Memory B cell (primary cell): ENCODE data around the gene PNMA8A.
"Not testable (repeated sequence)": the region's sequence is repeated elsewhere in the genome, so short reads cannot be mapped to it uniquely, and the experiment has no call there.

Experiments
- ATAC-seq: fragments of 150-1000 bp; cut with Tn5 transposase; 2 replicates; pipeline ENCODE4 v1.10.0; 2021; ENCODE audit warnings: low read depth, mild to moderate bottlenecking, moderate library complexity
- DNase-seq, 2 donors: peaks; one replicate each; pipeline ENCODE4 v3.0.0; 2022; ENCODE audit warnings: low spot score in 2 of 2
- H3K27ac Mint-ChIP-seq: one replicate; pipeline ENCODE4 v1.8.0; 2022; ENCODE audit warnings: mild to moderate bottlenecking, moderate library complexity, mixed read lengths
- H3K27me3 Mint-ChIP-seq: one replicate; pipeline ENCODE4 v1.8.0; 2022; ENCODE audit warnings: mixed read lengths
- H3K36me3 Mint-ChIP-seq: one replicate; pipeline ENCODE4 v1.8.0; 2022; ENCODE audit warnings: mild to moderate bottlenecking, mixed read lengths
- H3K4me1 Mint-ChIP-seq: one replicate; pipeline ENCODE4 v1.8.0; 2022; ENCODE audit warnings: mixed read lengths
- H3K4me3 Mint-ChIP-seq: one replicate; pipeline ENCODE4 v1.8.0; 2022; ENCODE audit warnings: mild to moderate bottlenecking, moderate library complexity, mixed read lengths
- H3K9me3 Mint-ChIP-seq: one replicate; pipeline ENCODE4 v1.8.0; 2022; ENCODE audit warnings: mixed read lengths

Gene PNMA8A

DNA sequence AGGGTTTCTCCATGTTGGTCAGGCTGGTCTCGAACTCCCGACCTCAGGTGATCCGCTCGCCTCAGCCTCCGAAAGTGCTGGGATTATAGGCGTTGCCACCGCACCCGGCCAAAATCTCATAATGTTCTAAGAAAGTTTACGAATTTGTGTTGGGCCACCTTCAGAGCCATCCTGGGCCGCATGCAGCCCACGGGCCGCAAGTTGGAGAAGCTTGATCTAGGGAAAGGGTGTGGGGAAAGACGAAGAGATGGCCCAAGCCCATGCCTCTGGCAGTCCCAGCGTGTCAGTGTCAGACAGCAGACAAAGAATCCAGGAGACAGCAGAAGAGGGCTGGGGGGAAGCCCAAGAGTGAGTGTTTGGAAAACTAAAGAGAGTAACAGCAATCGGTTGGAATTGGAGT lies 25.3 kb downstream of the PNMA8A start:
- Mint-ChIP-seq H3K27me3 (peaks cover 6% of the 10 kb centered on the region), H3K27ac (no peak overlapping the region), H3K9me3 (peaks cover 6% of the 10 kb centered on the region), H3K4me1 (peaks cover 4% of the 10 kb centered on the region), H3K36me3 (peaks cover 2% of the 10 kb centered on the region), H3K4me3 (no peak overlapping the region)
- no peak for DNase-seq
- ATAC-seq = no peak

- Mint-ChIP-seq H3K27me3 (peaks cover 5% of the 10 kb centered on the region), H3K4me1 (peaks cover 4% of the 10 kb centered on the region), H3K36me3 (no peaks in the 10 kb centered on the region), H3K4me3 (no peak overlapping the region), H3K9me3 (no peaks in the 10 kb centered on the region), H3K27ac (no peak overlapping the region)
- ATAC-seq = no peak
- DNase-seq = no peak
Observed at GRCh38 chr19:46442808-46443450, 28.4 kb downstream of the PNMA8A start.

DNA sequence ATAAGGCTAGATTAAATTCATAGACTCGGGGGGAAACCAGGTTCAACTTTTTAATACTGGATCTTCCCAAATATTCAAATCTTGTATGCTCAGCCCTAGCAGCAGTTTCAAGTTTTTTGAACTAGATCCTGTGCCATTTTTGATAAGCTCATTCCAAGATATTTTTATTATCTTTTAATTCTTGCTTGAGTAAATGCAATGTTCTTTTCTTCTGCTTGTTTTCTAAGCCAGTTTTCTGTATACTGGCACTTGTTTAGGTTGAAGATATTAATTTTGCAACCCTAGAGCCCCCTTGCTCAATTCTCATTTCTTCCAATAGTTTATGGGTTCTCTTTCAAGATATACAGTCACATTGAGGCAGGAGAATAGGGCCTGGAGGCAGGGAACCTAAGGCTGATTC lies 29.5 kb downstream of the PNMA8A start:
- no peak for ATAC-seq
- DNase-seq = no peak

GRCh38 chr19:46435689-46436088 lies 35.7 kb downstream of the PNMA8A start:
- H3K27me3 Mint-ChIP-seq = peaks cover 12% of the 10 kb centered on the region
- not testable (repeated sequence) for H3K9me3 Mint-ChIP-seq, DNase-seq, H3K4me3 Mint-ChIP-seq, ATAC-seq, H3K4me1 Mint-ChIP-seq, H3K27ac Mint-ChIP-seq, H3K36me3 Mint-ChIP-seq

More for the DNA sequence above, 29.5 kb downstream of the PNMA8A start:
- H3K4me1 Mint-ChIP-seq = peaks cover 4% of the 10 kb centered on the region
- H3K27me3 Mint-ChIP-seq = peaks cover 5% of the 10 kb centered on the region
- H3K9me3 Mint-ChIP-seq = no peaks in the 10 kb centered on the region
- no peaks in the 10 kb centered on the region for H3K36me3 Mint-ChIP-seq
- no peak overlapping the region for H3K4me3 Mint-ChIP-seq
- no peak overlapping the region for H3K27ac Mint-ChIP-seq

DNA sequence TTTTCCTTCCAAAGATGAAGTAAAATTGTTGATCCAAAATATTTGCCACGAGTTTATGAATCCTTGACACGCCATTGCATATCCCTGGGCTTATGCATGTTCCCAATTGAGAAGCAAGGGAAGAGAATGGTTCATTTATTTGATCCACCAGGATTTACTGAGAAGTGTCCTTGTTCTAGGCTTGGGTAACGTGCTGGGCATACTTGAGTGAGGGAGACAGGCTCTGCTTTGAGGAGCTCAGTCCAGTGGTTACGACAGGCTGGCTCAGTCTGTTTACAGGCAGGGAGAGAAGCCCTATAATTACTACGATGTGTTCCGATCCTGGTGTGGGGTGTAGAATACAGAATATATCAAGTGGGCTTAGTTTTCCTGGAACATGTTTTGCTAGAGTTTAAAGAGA lies 36.4 kb downstream of the PNMA8A start:
- H3K27me3 Mint-ChIP-seq = peaks cover 17% of the 10 kb centered on the region
- H3K4me3 Mint-ChIP-seq = no peak overlapping the region
- no peaks in the 10 kb centered on the region for H3K4me1 Mint-ChIP-seq
- no peaks in the 10 kb centered on the region for H3K9me3 Mint-ChIP-seq
- H3K27ac Mint-ChIP-seq = no peak overlapping the region
- no peak for ATAC-seq
- H3K36me3 Mint-ChIP-seq = no peaks in the 10 kb centered on the region
- DNase-seq = no peak

DNA sequence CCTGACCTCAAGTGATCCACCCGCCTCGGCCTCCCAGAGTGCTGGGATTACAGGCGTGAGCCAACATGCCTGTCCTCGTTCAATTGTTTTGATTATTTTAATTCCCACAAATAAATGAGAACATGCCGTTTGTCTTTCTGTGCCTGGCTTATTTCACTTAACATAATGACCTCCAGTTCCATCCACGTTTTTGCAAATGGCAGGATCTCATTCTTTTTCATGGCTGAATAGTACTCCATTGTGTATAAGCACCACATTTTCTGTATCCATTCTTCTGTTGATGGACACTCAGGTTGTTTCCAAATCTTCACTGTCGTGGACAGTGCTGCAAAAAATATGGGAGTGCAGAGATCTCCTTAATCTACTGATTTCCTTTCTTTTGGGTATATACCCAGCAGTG lies 37.9 kb downstream of the PNMA8A start:
- not testable (repeated sequence) for H3K4me3 Mint-ChIP-seq, DNase-seq, H3K27ac Mint-ChIP-seq, H3K4me1 Mint-ChIP-seq, H3K9me3 Mint-ChIP-seq, ATAC-seq, H3K36me3 Mint-ChIP-seq
- H3K27me3 Mint-ChIP-seq = peaks cover 28% of the 10 kb centered on the region

- H3K4me1 Mint-ChIP-seq = peaks cover 13% of the 10 kb centered on the region
- H3K27me3 Mint-ChIP-seq = peaks cover 38% of the 10 kb centered on the region
- H3K27ac Mint-ChIP-seq = no peak overlapping the region
- no peaks in the 10 kb centered on the region for H3K36me3 Mint-ChIP-seq
- no peaks in the 10 kb centered on the region for H3K9me3 Mint-ChIP-seq
- DNase-seq (no peak), ATAC-seq (no peak)
- no peak overlapping the region for H3K4me3 Mint-ChIP-seq
Observed at GRCh38 chr19:46431824-46432223, 39.5 kb downstream of the PNMA8A start.

DNA sequence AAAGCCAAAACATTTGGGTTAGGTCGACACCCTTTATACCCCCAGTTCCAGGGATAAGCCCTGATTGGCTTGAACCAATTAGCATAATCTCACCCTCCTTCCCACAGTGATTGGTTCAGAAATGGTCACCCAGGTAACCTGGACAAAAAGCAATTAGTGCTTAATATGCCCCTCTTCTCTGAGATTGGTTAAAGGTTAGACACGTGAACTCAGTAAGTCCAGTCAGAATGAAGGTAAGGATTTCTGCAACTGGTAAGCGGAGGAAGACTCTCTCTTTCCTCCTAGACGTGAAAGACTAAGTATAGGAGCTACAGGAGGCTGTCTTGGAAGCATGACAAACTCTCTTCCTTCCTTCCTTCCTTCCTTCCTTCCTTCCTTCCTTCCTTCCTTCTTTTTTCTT lies 41.4 kb downstream of the PNMA8A start:
- Mint-ChIP-seq H3K27me3 (peaks cover 41% of the 10 kb centered on the region), H3K36me3 (no peaks in the 10 kb centered on the region), H3K4me1 (peaks cover 21% of the 10 kb centered on the region), H3K9me3 (no peaks in the 10 kb centered on the region), H3K27ac (no peak overlapping the region), H3K4me3 (no peak overlapping the region)
- no peak for ATAC-seq
- DNase-seq = no peak

- Mint-ChIP-seq H3K27ac (peak within 1 kb of the TSS; percentile 72), H3K27me3 (peaks cover 37% of the 10 kb centered on the region), H3K9me3 (no peaks in the 10 kb centered on the region), H3K4me1 (peaks cover 21% of the 10 kb centered on the region), H3K4me3 (peak within 1 kb of the TSS; percentile 75), H3K36me3 (no peaks in the 10 kb centered on the region)
- DNase-seq = no peak
- peak; percentile 72 for ATAC-seq
Observed at GRCh38 chr19:46428239-46429135, 42.9 kb downstream of the PNMA8A start, which contains the start of gene PNMA8C. PNMA8C (minus strand) TSS chr19:46428936; CDS start chr19:46428359, 577 bp downstream.

DNA sequence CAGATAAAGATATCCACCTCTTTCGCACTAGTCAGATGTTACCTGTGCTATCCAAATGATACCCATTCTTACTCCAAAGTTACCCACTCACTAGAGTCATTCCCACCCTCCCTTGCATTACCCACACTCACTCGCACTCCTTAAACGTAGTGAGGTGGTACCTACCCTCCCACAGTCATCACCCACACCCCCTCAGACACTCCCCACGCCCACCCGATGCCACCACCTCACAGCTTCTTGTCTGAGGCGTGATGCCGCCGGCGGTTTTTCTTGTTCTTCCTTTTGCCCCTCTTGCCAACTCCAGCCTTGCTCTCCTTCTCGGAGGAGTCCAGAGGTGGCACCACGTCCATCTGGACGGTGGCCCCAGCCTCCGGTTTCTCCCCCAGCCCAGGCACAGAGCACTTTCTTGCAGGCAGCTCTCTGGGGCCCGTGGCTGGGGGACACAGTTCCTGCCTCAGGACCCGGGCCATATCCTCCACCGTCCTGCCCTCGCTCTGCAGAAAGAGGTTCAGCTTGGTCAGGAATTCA lies 43.8 kb downstream of the PNMA8A start:
- ATAC-seq = no peak
- Mint-ChIP-seq H3K27ac (no peak overlapping the region), H3K4me3 (no peak overlapping the region)

GRCh38 chr19:46426506-46427162 lies 44.7 kb downstream of the PNMA8A start:
- Mint-ChIP-seq H3K9me3 (no peaks in the 10 kb centered on the region), H3K36me3 (no peaks in the 10 kb centered on the region), H3K4me3 (peak overlapping the region; percentile 58), H3K27ac (no peak overlapping the region), H3K4me1 (peaks cover 21% of the 10 kb centered on the region), H3K27me3 (peaks cover 39% of the 10 kb centered on the region)
- ATAC-seq (no peak), DNase-seq (no peak)

More for the DNA sequence above, 43.8 kb downstream of the PNMA8A start:
- H3K9me3 Mint-ChIP-seq = no peaks in the 10 kb centered on the region
- peaks cover 21% of the 10 kb centered on the region for H3K4me1 Mint-ChIP-seq
- H3K36me3 Mint-ChIP-seq = no peaks in the 10 kb centered on the region
- DNase-seq = no peak
- H3K27me3 Mint-ChIP-seq = peaks cover 39% of the 10 kb centered on the region

DNA sequence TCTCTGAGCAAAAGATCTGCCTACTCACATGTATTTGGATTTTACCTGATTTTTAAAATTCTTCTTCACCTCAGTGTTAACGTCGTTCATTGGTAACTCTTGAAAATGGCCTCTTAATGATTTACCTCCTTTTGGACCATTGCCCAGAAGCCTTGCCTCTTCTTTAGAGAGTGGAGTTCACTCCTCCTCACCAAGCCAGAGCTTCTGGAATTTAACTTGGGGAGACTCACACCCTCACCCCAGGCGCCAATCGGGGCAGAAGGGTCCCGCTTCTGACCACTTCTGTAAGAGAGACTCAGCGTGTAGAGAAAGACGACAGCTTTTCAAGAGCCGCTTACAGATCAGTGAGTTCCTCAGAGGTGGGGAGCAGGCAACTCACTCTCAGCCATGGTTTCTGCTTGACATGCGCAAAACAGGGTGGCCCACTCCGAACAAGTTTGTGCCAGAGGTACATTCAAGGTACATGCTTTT lies 45.3 kb downstream of the PNMA8A start:
- no peak for ATAC-seq
- peaks cover 38% of the 10 kb centered on the region for H3K27me3 Mint-ChIP-seq
- peaks cover 21% of the 10 kb centered on the region for H3K4me1 Mint-ChIP-seq
- H3K36me3 Mint-ChIP-seq = no peaks in the 10 kb centered on the region
- H3K27ac Mint-ChIP-seq = no peak overlapping the region
- peak overlapping the region; percentile 58 for H3K4me3 Mint-ChIP-seq
- no peak for DNase-seq
- H3K9me3 Mint-ChIP-seq = no peaks in the 10 kb centered on the region

GRCh38 chr19:46423188-46423587 lies 48.2 kb downstream of the PNMA8A start:
- peaks cover 23% of the 10 kb centered on the region for H3K27me3 Mint-ChIP-seq
- DNase-seq (no peak), ATAC-seq (no peak)
- peaks cover 11% of the 10 kb centered on the region for H3K4me1 Mint-ChIP-seq
- no peaks in the 10 kb centered on the region for H3K9me3 Mint-ChIP-seq
- no peak overlapping the region for H3K27ac Mint-ChIP-seq
- no peak overlapping the region for H3K4me3 Mint-ChIP-seq
- no peaks in the 10 kb centered on the region for H3K36me3 Mint-ChIP-seq

DNA sequence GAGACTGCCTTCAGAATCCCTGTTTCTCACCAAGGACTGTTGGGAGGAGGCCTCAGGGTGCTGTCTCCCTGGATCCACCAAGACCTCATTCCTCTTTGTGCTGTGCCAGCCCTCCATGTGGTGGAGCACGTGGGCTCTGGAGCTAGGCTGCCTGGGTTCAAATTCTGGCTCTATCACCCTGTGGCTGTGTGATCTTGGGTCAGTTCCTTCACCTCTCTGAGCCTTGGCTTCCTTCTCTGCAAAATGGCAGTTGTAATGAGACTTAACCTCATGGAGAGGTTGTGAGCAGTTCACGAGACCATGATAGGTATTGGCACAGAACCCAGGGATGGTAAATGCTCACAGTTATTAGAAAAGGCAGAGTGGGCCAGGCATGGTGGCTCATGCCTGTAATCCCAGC lies 49.0 kb downstream of the PNMA8A start:
- Mint-ChIP-seq H3K4me1 (peaks cover 11% of the 10 kb centered on the region), H3K4me3 (no peak overlapping the region), H3K27ac (no peak overlapping the region), H3K36me3 (no peaks in the 10 kb centered on the region), H3K27me3 (peaks cover 15% of the 10 kb centered on the region), H3K9me3 (no peaks in the 10 kb centered on the region)
- DNase-seq (no peak), ATAC-seq (no peak)
